Effector memory CD8-positive, alpha-beta T cell (primary cell): ENCODE data around the gene NR4A1.
A peak's percentile ranks its signal among the peaks of the same experiment; 100 is the strongest.

ENCODE experiments used
- ATAC-seq: fragments of 150-1000 bp; cut with Tn5 transposase; replicated peaks from 2 replicates; pipeline ENCODE4 v1.10.0; 2021; ENCODE audit warnings: mild to moderate bottlenecking, moderate library complexity
- DNase-seq, 3 experiments: peaks; one replicate each; pipeline ENCODE4 v3.0.0; 2021
- H3K27ac Mint-ChIP-seq, 2 donors: one replicate each; pipeline ENCODE4 v1.8.0; 2022; ENCODE audit warnings: mild to moderate bottlenecking in 2 of 2, mixed read lengths in 2 of 2, moderate library complexity in 2 of 2
- H3K27me3 Mint-ChIP-seq, 2 donors: one replicate each; pipeline ENCODE4 v1.8.0; 2022; ENCODE audit warnings: mixed read lengths in 2 of 2
- H3K36me3 Mint-ChIP-seq: one replicate; pipeline ENCODE4 v1.8.0; 2022; ENCODE audit warnings: mild to moderate bottlenecking, moderate library complexity, mixed read lengths; ENCODE audit not compliant: insufficient read depth
- H3K4me1 Mint-ChIP-seq, 2 donors: one replicate each; pipeline ENCODE4 v1.8.0; 2022; ENCODE audit warnings: low read depth in 2 of 2, mixed read lengths in 2 of 2
- H3K4me3 Mint-ChIP-seq, 2 donors: one replicate each; pipeline ENCODE4 v1.8.0; 2022; ENCODE audit warnings: mild to moderate bottlenecking in 2 of 2, mixed read lengths in 2 of 2, moderate library complexity in 2 of 2
- H3K9me3 Mint-ChIP-seq, 2 donors: one replicate each; pipeline ENCODE4 v1.8.0; 2022; ENCODE audit warnings: mixed read lengths in 2 of 2

NR4A1 gene

GRCh38 chr12:52053536-52054209 lies 2.4 kb downstream of the NR4A1 start:
- no peaks in the 10 kb centered on the region for H3K9me3 Mint-ChIP-seq
- H3K36me3 Mint-ChIP-seq = peaks cover 36% of the 10 kb centered on the region
- peak overlapping the region; percentile 93 to 96 for H3K27ac Mint-ChIP-seq
- ATAC-seq = no peak
- H3K27me3 Mint-ChIP-seq = peaks cover 0 to 6% of the 10 kb centered on the region in 2 donors
- DNase-seq = no peak
- H3K4me1 Mint-ChIP-seq = peaks cover 22 to 34% of the 10 kb centered on the region in 2 donors
- no peak overlapping the region for H3K4me3 Mint-ChIP-seq

DNA sequence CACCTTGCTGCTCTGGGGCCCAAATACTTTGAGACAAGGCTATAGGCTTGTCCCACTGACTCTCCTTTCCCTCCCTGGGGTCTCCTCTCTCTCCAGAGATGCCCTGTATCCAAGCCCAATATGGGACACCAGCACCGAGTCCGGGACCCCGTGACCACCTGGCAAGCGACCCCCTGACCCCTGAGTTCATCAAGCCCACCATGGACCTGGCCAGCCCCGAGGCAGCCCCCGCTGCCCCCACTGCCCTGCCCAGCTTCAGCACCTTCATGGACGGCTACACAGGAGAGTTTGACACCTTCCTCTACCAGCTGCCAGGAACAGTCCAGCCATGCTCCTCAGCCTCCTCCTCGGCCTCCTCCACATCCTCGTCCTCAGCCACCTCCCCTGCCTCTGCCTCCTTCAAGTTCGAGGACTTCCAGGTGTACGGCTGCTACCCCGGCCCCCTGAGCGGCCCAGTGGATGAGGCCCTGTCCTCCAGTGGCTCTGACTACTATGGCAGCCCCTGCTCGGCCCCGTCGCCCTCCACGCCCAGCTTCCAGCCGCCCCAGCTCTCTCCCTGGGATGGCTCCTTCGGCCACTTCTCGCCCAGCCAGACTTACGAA lies 3.1 kb downstream of the NR4A1 start:
- H3K27ac Mint-ChIP-seq = peak overlapping the region in 1 of 2 donors; percentile 44
- no peak for DNase-seq
- H3K36me3 Mint-ChIP-seq = peaks cover 36% of the 10 kb centered on the region
- no peaks in the 10 kb centered on the region for H3K9me3 Mint-ChIP-seq
- H3K4me1 Mint-ChIP-seq = peaks cover 20 to 30% of the 10 kb centered on the region in 2 donors
- H3K27me3 Mint-ChIP-seq = peaks cover 0 to 2% of the 10 kb centered on the region in 2 donors
- no peak for ATAC-seq
- no peak overlapping the region for H3K4me3 Mint-ChIP-seq

GRCh38 chr12:52054833-52055730 lies 3.8 kb downstream of the NR4A1 start:
- no peaks in the 10 kb centered on the region for H3K9me3 Mint-ChIP-seq
- H3K4me1 Mint-ChIP-seq = peaks cover 13 to 22% of the 10 kb centered on the region in 2 donors
- DNase-seq (no peak), ATAC-seq (no peak)
- peak overlapping the region in 1 of 2 donors; percentile 44 for H3K27ac Mint-ChIP-seq
- H3K36me3 Mint-ChIP-seq = peaks cover 36% of the 10 kb centered on the region
- H3K27me3 Mint-ChIP-seq = no peaks in the 10 kb centered on the region
- H3K4me3 Mint-ChIP-seq = no peak overlapping the region

DNA sequence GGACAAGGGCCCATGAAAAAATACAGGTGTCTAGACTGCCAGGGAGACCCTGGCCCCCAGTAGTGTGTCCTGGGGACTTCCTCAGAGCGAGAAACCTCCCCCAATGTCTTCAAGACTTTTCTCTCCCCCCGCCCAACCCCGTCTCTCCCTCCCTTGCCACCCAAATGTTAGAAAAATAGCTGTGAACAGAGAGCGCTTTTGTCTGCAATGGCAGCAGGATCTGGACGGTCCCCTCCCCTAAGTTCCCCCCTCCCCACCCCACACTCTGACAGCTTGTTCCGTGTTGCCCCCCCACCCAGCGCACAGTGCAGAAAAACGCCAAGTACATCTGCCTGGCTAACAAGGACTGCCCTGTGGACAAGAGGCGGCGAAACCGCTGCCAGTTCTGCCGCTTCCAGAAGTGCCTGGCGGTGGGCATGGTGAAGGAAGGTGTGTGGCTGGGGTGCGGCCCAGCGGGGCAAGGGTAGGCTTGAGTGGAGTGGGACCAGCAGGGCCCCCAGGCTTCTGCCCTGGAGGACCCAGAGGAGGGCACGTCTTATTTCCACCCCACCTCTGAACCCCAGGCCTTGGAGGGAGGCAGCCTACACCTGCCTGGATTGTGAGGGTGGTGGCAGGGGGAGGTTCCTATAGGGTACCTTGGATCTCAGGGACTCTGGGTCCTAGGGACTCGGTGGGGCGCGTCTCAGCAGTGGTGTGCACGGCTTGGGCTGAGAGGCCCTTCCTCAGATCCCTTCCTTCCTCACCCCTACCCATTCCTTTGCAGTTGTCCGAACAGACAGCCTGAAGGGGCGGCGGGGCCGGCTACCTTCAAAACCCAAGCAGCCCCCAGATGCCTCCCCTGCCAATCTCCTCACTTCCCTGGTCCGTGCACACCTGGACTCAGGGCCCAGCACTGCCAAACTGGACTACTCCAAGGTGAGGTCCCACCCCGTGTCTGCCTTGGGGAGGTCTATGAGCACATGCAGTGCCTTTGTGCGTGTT lies 4.8 kb downstream of the NR4A1 start:
- no peaks in the 10 kb centered on the region for H3K9me3 Mint-ChIP-seq
- ATAC-seq (no peak), DNase-seq (no peak)
- H3K27me3 Mint-ChIP-seq = no peaks in the 10 kb centered on the region
- peaks cover 30% of the 10 kb centered on the region for H3K36me3 Mint-ChIP-seq
- H3K4me1 Mint-ChIP-seq = peaks cover 7 to 16% of the 10 kb centered on the region in 2 donors
- H3K4me3 Mint-ChIP-seq = no peak overlapping the region
- no peak overlapping the region for H3K27ac Mint-ChIP-seq

DNA sequence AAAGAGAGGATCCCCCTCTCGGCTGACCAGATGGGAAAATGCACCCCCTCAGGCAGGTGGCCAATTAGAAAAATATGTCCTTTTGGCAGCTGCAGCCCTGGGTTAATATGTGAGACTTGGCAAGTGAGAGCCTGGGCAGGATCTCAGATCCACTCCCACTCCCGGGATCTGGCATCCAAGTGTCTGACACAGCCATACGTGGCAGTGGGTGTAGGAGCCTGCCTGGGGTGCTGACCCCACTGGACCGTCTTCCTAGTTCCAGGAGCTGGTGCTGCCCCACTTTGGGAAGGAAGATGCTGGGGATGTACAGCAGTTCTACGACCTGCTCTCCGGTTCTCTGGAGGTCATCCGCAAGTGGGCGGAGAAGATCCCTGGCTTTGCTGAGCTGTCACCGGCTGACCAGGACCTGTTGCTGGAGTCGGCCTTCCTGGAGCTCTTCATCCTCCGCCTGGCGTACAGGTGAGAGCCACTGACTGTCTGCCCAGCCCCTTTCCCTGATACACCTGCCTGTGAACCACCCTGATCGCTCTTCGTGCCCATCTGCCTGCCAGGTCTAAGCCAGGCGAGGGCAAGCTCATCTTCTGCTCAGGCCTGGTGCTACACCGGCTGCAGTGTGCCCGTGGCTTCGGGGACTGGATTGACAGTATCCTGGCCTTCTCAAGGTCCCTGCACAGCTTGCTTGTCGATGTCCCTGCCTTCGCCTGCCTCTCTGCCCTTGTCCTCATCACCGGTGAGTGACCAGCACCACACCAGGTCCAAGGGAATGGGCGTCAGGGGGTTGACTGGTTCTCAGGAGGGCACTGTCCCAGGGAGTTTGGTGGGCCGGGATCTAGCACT lies 5.8 kb downstream of the NR4A1 start:
- Mint-ChIP-seq H3K9me3 (no peaks in the 10 kb centered on the region), H3K27ac (peak overlapping the region; percentile 45 to 70), H3K27me3 (no peaks in the 10 kb centered on the region), H3K4me3 (no peak overlapping the region), H3K36me3 (peaks cover 21% of the 10 kb centered on the region), H3K4me1 (peaks cover under 1 to 8% of the 10 kb centered on the region in 2 donors)
- DNase-seq (no peak), ATAC-seq (no peak)

DNA sequence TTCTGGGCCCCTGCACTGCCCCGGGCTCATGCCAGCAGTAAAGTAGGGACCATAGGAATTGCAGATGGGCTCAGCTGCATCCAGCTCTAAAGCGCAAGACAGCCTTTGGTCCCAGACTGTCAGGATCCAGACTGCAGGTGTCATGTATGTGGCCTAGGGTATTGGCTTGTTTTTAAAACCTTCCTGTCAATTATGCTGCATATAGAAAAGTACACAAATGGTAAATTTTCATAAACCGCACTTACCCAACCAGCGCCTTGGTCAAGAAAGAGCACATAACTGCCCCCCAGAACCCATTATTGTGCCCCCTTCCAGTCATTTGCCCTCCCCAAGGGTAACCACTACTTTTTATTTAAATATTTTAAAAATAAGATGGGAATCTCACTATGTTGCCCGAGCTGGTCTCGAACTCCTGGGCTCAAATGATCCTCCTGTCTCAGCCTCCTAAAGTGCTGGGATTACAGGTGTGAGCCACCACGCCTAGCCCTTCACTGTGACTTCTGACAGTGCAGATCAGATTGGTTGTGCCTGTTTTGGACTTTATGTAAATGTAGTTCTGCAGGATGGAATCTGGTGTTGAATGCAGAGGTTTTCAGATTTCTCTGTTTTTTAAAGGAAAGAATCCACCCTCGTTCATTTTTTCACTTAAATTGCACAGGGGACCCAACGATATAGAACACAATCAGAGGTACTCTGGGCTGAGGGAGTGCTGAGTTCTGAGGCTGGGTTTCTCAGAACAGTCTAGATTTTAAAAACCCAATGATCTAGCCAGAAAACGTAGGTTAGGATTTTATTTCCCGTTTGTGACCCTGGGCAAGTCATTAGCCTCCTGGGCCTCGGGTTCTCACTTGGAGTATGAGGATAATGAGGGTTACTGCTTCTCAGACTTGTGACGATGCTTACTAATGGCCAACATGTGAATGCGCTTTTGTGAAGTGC lies 6.7 kb downstream of the NR4A1 start:
- ATAC-seq = no peak
- Mint-ChIP-seq H3K9me3 (no peaks in the 10 kb centered on the region), H3K36me3 (peaks cover 16% of the 10 kb centered on the region), H3K27ac (peak overlapping the region; percentile 45 to 70), H3K4me1 (no peaks in the 10 kb centered on the region), H3K4me3 (no peak overlapping the region), H3K27me3 (no peaks in the 10 kb centered on the region)
- DNase-seq = no peak

DNA sequence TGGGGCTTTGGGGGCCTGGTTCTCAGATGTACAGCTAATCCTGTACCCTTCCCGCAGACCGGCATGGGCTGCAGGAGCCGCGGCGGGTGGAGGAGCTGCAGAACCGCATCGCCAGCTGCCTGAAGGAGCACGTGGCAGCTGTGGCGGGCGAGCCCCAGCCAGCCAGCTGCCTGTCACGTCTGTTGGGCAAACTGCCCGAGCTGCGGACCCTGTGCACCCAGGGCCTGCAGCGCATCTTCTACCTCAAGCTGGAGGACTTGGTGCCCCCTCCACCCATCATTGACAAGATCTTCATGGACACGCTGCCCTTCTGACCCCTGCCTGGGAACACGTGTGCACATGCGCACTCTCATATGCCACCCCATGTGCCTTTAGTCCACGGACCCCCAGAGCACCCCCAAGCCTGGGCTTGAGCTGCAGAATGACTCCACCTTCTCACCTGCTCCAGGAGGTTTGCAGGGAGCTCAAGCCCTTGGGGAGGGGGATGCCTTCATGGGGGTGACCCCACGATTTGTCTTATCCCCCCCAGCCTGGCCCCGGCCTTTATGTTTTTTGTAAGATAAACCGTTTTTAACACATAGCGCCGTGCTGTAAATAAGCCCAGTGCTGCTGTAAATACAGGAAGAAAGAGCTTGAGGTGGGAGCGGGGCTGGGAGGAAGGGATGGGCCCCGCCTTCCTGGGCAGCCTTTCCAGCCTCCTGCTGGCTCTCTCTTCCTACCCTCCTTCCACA lies 7.6 kb downstream of the NR4A1 start:
- ATAC-seq (no peak), DNase-seq (no peak)
- peaks cover 16% of the 10 kb centered on the region for H3K36me3 Mint-ChIP-seq
- no peaks in the 10 kb centered on the region for H3K9me3 Mint-ChIP-seq
- H3K27me3 Mint-ChIP-seq = peaks cover 5 to 6% of the 10 kb centered on the region in 2 donors
- H3K4me3 Mint-ChIP-seq = no peak overlapping the region
- no peaks in the 10 kb centered on the region for H3K4me1 Mint-ChIP-seq
- H3K27ac Mint-ChIP-seq = no peak overlapping the region

DNA sequence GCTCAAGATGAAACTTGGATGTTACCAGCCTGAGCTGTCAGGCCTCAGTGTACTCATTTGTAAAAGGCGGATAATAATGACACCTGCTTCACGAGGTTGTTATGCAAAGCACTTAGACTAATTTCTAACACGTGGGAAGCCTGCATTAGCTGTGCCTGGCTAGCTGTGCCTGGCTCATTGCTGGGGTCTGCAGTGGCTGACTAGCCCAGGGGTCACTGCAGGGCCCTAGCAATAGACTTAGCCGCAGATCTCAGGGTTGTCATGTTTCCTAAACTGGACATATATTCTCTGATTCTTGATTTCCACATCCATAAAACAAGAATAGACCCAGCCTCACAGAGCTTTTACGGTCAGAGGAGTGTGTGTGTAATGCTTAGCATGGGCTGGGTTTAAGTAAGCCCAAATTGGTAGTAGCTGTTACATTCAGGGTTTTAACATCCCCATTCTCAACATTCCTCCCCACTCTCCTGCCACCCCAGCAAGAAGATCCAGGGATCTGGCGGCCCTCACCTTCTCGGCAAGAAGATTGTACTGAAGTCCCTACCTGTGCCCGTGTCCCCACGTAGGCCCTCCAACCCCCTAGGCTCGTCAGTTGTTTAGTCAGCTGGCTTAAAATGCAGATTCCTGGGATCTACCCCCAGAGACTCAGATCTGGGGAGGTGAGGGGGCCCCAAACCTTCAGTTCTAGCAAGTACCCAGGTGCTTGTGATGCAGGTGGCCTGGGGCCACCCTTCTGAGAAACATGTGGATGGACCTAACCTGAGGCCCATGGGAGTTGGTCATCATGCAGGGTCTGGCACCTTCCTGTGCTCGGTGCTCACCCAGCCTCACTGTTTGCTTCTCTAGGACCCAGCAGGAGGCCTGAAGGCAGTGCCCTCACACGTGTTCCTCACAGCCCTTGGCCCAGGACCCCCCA lies 8.6 kb downstream of the NR4A1 start:
- ATAC-seq = no peak

GRCh38 chr12:52060498-52061177 lies 9.4 kb downstream of the NR4A1 start:
- H3K9me3 Mint-ChIP-seq = no peaks in the 10 kb centered on the region
- H3K27ac Mint-ChIP-seq = no peak overlapping the region
- peaks cover 0 to 4% of the 10 kb centered on the region in 2 donors for H3K4me1 Mint-ChIP-seq
- no peak for ATAC-seq
- peaks cover 9% of the 10 kb centered on the region for H3K36me3 Mint-ChIP-seq
- H3K4me3 Mint-ChIP-seq = no peak overlapping the region
- peaks cover 19 to 24% of the 10 kb centered on the region in 2 donors for H3K27me3 Mint-ChIP-seq
- no peak for DNase-seq

More for the DNA sequence above, 8.6 kb downstream of the NR4A1 start:
- no peak overlapping the region for H3K27ac Mint-ChIP-seq
- peaks cover 11 to 16% of the 10 kb centered on the region in 2 donors for H3K27me3 Mint-ChIP-seq
- H3K4me1 Mint-ChIP-seq = peaks cover 0 to 4% of the 10 kb centered on the region in 2 donors
- H3K4me3 Mint-ChIP-seq = no peak overlapping the region
- peaks cover 13% of the 10 kb centered on the region for H3K36me3 Mint-ChIP-seq
- no peaks in the 10 kb centered on the region for H3K9me3 Mint-ChIP-seq
- no peak for DNase-seq
